Measurements from ENCODE around the gene TRNP1.

DNA sequence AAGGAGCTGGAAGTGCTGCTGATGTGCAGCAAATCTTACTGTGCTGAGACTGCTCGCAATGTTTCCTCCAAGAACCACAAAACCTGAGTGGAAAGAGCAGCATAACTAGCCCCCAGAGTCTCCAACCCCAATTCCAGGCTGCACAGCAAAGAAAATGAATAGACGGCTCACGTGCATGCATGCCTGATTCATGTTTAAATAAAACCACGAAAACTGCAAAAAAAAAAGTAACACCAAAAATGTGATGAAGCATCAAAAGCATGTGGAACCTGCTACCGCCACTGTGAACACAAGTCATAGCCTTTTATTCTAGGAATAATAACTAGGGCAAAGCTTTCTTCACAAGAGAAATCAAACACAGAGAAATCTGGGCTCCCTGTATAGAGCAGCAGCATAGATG lies 9.6 kb upstream of the TRNP1 start:
- no peak for TF ChIP-seq EZH2 (IDR thresholded peaks at IDR 0.05; ENCODE audit: insufficient read depth, low read length)
- TF ChIP-seq, protein P1, sequence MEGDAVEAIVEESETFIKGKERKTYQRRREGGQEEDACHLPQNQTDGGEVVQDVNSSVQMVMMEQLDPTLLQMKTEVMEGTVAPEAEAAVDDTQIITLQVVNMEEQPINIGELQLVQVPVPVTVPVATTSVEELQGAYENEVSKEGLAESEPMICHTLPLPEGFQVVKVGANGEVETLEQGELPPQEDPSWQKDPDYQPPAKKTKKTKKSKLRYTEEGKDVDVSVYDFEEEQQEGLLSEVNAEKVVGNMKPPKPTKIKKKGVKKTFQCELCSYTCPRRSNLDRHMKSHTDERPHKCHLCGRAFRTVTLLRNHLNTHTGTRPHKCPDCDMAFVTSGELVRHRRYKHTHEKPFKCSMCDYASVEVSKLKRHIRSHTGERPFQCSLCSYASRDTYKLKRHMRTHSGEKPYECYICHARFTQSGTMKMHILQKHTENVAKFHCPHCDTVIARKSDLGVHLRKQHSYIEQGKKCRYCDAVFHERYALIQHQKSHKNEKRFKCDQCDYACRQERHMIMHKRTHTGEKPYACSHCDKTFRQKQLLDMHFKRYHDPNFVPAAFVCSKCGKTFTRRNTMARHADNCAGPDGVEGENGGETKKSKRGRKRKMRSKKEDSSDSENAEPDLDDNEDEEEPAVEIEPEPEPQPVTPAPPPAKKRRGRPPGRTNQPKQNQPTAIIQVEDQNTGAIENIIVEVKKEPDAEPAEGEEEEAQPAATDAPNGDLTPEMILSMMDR (IDR thresholded peaks at IDR 0.05; ENCODE audit: insufficient read depth, low read depth, low read length): no peak

Data from astrocyte (in vitro differentiated cells and primary cell).